Spleen (tissue), 11 donors: Measurements from ENCODE around the gene ZNF469. TPM values are rescaled to one million over a fixed set of nuclear protein-coding genes. Genes with fewer than 3 reads are reported as not detected.

Experiments
- DNase-seq: peaks from one replicate; pipeline ENCODE4 v3.0.0-alpha.2; 2020
- H3K27ac ChIP-seq, 8 donors: fragments of 200-600 bp; sonication (generic) in 7 of 8; 1 replicate in 4 of 8; 2 replicates in 4 of 8; pipeline versions ENCODE4 v1.5.0 to v1.8.0; 2016 to 2021; ENCODE audit warnings: inconsistent platforms in 4 of 8, mild to moderate bottlenecking in 4 of 8, moderate library complexity in 1 of 8
- H3K27me3 ChIP-seq, 7 donors: fragments of 200-600 bp; sonication (generic) in 6 of 7; replicated peaks in 1 of 7; 1 replicate in 4 of 7; 2 replicates in 3 of 7; pipeline versions ENCODE4 v1.5.0 to v1.8.0; 2016 to 2021; ENCODE audit warnings: inconsistent platforms in 3 of 7, mild to moderate bottlenecking in 1 of 7
- H3K36me3 ChIP-seq, 6 donors: fragments of 200-600 bp; sonication (generic) in 5 of 6; 1 replicate in 4 of 6; 2 replicates in 2 of 6; pipeline versions ENCODE4 v1.5.0 to v1.8.0; 2016 to 2021; ENCODE audit warnings: inconsistent platforms in 2 of 6
- H3K4me1 ChIP-seq, 6 donors: fragments of 200-600 bp; sonication (generic) in 5 of 6; 1 replicate in 3 of 6; 2 replicates in 3 of 6; pipeline versions ENCODE4 v1.5.0 to v1.8.0; 2016 to 2021; ENCODE audit warnings: inconsistent platforms in 3 of 6
- H3K4me3 ChIP-seq, 8 donors: fragments of 200-600 bp; sonication (generic) in 7 of 8; 1 replicate in 4 of 8; 2 replicates in 4 of 8; pipeline versions ENCODE4 v1.5.0 to v1.8.0; 2016 to 2021; ENCODE audit warnings: inconsistent platforms in 4 of 8, mild to moderate bottlenecking in 4 of 8, moderate library complexity in 2 of 8
- H3K9me3 ChIP-seq, 8 donors: fragments of 200-600 bp; sonication (generic) in 7 of 8; 1 replicate in 4 of 8; 2 replicates in 4 of 8; pipeline versions ENCODE4 v1.5.0 to v1.8.0; 2016 to 2021; ENCODE audit warnings: inconsistent platforms in 4 of 8
- POLR2A ChIP-seq, 3 donors: fragments of 450-650 bp; IDR thresholded peaks; one replicate each; pipeline ENCODE4 v1.5.1; 2017; ENCODE audit warnings: antibody characterized with exemption in 3 of 3, mild to moderate bottlenecking in 1 of 3
- POLR2AphosphoS5 ChIP-seq, 3 donors: sonication (generic); formaldehyde crosslinking; IDR thresholded peaks; one replicate each; pipeline ENCODE4 v1.5.1; 2017; ENCODE audit warnings: antibody characterized with exemption in 3 of 3
- WGBS, 5 donors: extraction: QIAGEN DNeasy Blood & Tissue Kit in 3 of 5; methylation state at CpG; one replicate each; pipeline versions ENCODE4 v1.1.5 to v1.1.7; 2013 to 2018; 5-methylcytosine and 5-hydroxymethylcytosine counted together
- intact Hi-C: fragments of 100-400 bp; cut with DNase I; formaldehyde crosslinking; loops from one replicate; pipeline ENCODE4 v1.15.0; 2023; ENCODE audit warnings: low total_unique reads
- polyA plus RNA-seq, 3 donors: library from polyadenylated mRNA; stranded (reverse); fragments of 200-250 nt; gene quantifications; one replicate each; pipeline ENCODE4 v1.2.1, GENCODE V29; 2013
- total RNA-seq, 7 donors: library from RNA; depleted of rRNA in 3 of 7; stranded (reverse); fragments of >200 nt in 3 of 7; fragmentation: NEBNext Ultra II Directional in 4 of 7; extraction: Animal tissue kit (Norgen Biotek cat#: 25700) in 4 of 7; gene quantifications; one replicate each; pipeline versions ENCODE4 v1.1.0 to v1.2.1, GENCODE V29; 2016 to 2021
- TF ChIP-seq, protein P1 (sequence below), 11 experiments: fragments of 200-600 bp in 7 of 11; fragments of 450-650 bp in 4 of 11; sonication (generic) in 4 of 11; IDR thresholded peaks in 8 of 11; conservative IDR thresholded peaks in 3 of 11; 1 replicate in 7 of 11; 2 replicates in 4 of 11; pipeline versions ENCODE4 v1.4.0 to v1.8.0; 2016 to 2021; ENCODE audit warnings: antibody characterized with exemption in 11 of 11, inconsistent platforms in 4 of 11, mild to moderate bottlenecking in 1 of 11
- donor health status: healthy with polysubstance abuse.
- donor health status: DM: no; HTN: no; CAD: no; lungs with moderate emphysema.
- donor health status: DM: no; HTN: no; CAD: no.
- donor health status: Bipolar disorder and iron deficiency.
- donor health status: healthy.
- donor health status: DM: no; HTN: no; CAD: no.
- donor health status: DM: yes; HTN: yes; CAD: no.

ZNF469 gene
- total and polyA plus RNA-seq, 10 donors: 0.27 to 8.0 (median 3.3) TPM

DNA sequence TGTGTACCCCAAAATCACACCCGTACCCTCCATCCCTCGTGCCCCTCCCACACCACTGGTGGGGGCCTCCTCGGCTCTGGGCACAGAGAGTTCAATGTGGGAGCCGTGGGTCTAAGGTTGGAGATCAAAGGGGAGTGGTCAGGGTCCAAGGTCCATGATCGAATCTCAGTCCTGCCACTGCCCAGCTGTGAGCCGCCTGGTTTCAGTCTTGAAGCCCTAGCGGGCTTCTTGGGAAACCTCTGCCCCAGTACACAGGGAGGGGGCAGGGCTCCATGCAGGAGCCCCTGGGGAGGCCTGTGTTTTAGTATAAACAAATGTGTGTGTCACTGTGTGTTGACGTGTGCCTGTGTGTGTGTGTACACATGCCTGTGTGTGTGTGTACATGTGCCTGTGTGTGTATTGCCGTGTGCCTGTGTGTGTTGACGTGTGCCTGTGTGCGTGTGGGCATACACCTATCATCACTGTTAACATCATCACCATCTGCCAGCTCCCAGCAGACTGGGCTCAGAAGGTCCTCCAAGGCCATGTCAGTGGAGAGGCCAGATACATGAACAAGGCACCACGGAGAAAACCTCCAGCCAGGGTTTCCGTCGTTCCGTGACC lies 26.5 kb upstream of the ZNF469 start:
- Histone ChIP-seq H3K4me3 (no peak overlapping the region), H3K36me3 (no peaks in the 10 kb centered on the region), H3K9me3 (peaks cover 0 to 2% (median 0%) of the 10 kb centered on the region in 8 donors), H3K27me3 (peaks cover 0 to 14% (median 0%) of the 10 kb centered on the region in 7 donors), H3K4me1 (peaks cover 0 to 6% (median 0%) of the 10 kb centered on the region in 6 donors), H3K27ac (no peak overlapping the region)
- intact Hi-C loops: no loop called here
- peak; percentile 61 for DNase-seq
- TF ChIP-seq, protein P1, sequence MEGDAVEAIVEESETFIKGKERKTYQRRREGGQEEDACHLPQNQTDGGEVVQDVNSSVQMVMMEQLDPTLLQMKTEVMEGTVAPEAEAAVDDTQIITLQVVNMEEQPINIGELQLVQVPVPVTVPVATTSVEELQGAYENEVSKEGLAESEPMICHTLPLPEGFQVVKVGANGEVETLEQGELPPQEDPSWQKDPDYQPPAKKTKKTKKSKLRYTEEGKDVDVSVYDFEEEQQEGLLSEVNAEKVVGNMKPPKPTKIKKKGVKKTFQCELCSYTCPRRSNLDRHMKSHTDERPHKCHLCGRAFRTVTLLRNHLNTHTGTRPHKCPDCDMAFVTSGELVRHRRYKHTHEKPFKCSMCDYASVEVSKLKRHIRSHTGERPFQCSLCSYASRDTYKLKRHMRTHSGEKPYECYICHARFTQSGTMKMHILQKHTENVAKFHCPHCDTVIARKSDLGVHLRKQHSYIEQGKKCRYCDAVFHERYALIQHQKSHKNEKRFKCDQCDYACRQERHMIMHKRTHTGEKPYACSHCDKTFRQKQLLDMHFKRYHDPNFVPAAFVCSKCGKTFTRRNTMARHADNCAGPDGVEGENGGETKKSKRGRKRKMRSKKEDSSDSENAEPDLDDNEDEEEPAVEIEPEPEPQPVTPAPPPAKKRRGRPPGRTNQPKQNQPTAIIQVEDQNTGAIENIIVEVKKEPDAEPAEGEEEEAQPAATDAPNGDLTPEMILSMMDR (IDR thresholded peaks at IDR 0.05 in 8 of 11, conservative IDR thresholded peaks at IDR 0.05 in 3 of 11): no peak
- 79 to 89% (median 86%) methylated on average over 15 of the region's 15 CpGs for WGBS, 5 donors

DNA sequence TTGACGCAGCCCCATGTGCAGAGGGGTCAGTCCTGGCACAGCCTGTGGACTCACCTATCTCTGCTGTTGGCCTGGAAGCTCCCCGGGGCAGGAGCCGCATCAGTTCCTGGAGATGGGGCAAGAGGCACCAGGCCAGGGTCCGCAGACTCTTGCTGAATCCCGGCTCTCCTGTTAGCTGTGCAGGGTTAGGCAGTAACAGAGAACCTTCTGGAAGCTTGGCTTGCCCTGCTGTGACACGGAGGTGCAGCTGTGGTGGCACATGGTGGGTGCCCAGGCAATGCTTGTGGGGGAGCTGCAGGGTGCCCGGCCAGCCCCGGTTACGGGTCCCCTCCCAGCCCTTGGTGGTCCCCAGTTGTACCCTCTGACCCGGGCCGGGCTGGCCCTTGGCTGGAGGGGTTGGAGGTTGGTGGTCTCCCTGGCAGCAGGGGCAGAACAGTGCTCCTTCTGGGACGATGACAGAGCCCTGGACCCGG lies 26.0 kb upstream of the ZNF469 start:
- 87 to 92% (median 90%) methylated on average over 8 to 13 of the region's 13 CpGs for WGBS, 5 donors

DNA sequence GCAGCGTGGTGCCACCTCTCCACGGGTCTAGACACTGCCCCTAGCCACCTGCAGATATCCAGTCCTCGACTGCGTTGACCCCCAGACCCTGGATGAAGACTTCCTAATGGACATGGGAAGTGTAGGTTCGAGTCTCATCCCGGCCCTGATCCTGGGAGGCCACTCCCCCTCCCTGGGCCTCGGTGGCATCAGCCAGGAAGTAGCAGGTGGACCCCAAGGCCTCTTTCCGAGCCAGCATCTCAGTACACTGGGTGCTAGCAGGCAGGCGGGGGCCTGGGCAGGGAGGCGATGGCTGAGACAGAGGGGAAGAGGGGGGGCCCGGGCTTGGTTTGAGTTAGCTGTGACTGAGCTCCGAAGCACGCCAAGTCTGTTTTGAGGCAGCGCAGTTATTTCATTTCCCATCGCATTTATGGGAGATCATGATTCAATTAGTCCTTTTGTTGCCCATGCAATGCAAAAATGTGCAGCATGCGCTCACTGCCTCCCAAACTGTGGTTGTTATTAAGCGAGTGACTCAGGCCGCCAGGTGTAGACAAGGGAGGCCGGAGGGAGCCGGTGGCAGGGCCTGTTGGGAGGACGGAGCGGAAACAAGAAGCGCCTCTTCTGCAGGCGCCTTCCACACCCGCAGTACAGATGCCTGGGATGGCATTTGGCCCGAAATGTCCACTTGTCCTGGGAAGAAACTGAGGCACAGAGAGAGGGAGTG lies 25.3 kb upstream of the ZNF469 start:
- Histone ChIP-seq H3K27ac (no peak overlapping the region), H3K36me3 (no peaks in the 10 kb centered on the region), H3K4me1 (peaks cover 0 to 6% (median 0%) of the 10 kb centered on the region in 6 donors), H3K27me3 (peaks cover 0 to 14% (median 0%) of the 10 kb centered on the region in 7 donors), H3K4me3 (no peak overlapping the region), H3K9me3 (peaks cover 0 to 15% (median 8%) of the 10 kb centered on the region in 8 donors)
- DNase-seq: peak; percentile 59
- no peak for TF ChIP-seq POLR2A (IDR thresholded peaks at IDR 0.05)
- no peak for TF ChIP-seq POLR2AphosphoS5 (IDR thresholded peaks at IDR 0.05)
- TF ChIP-seq, protein P1 (IDR thresholded peaks at IDR 0.05 in 8 of 11, conservative IDR thresholded peaks at IDR 0.05 in 3 of 11): no peak
- WGBS, 5 donors: 89 to 94% (median 91%) methylated on average over 21 to 26 of the region's 26 CpGs
- intact Hi-C loops: no loop called here

More for the DNA sequence above, 26.0 kb upstream of the ZNF469 start:
- Histone ChIP-seq H3K4me1 (peaks cover 0 to 6% (median 0%) of the 10 kb centered on the region in 6 donors), H3K27ac (no peak overlapping the region), H3K4me3 (no peak overlapping the region), H3K36me3 (no peaks in the 10 kb centered on the region), H3K27me3 (peaks cover 0 to 14% (median 0%) of the 10 kb centered on the region in 7 donors), H3K9me3 (peaks cover 0 to 7% (median under 1%) of the 10 kb centered on the region in 8 donors)
- TF ChIP-seq, protein P1 (IDR thresholded peaks at IDR 0.05 in 8 of 11, conservative IDR thresholded peaks at IDR 0.05 in 3 of 11): no peak
- no peak for TF ChIP-seq POLR2AphosphoS5 (IDR thresholded peaks at IDR 0.05)
- no peak for TF ChIP-seq POLR2A (IDR thresholded peaks at IDR 0.05)
- peak; percentile 53 for DNase-seq
- intact Hi-C loops: no loop called here

DNA sequence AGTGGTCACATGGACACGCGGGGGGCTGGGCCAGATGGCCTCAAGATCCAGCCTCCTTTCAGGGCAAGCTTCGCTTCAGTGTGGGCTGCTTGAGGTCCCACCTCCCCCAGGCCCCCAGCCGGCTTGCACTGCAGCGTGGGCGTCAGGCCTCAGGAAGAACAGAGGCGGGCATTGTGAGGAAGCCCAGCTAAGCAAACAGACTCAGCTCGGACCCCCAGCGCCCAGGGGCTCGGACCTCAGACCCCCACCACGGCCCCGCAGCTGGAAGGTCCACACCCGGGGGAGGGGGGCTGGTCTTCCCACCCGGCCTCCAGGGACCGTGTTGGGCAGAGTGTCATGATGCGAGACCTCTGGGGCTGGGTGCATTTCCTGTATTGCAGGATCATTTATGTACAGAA lies 24.7 kb upstream of the ZNF469 start:
- peak; percentile 59 for DNase-seq
- H3K27ac ChIP-seq: no peak overlapping the region
- intact Hi-C loops: no loop called here
- peaks cover 0 to 6% (median 0%) of the 10 kb centered on the region in 6 donors for H3K4me1 ChIP-seq
- H3K27me3 ChIP-seq: peaks cover 0 to 14% (median 0%) of the 10 kb centered on the region in 7 donors
- H3K4me3 ChIP-seq: no peak overlapping the region
- WGBS, 5 donors: 59 to 82% (median 70%) methylated on average over 14 to 16 of the region's 16 CpGs
- TF ChIP-seq POLR2AphosphoS5 (IDR thresholded peaks at IDR 0.05) (no peak), POLR2A (IDR thresholded peaks at IDR 0.05) (no peak)
- TF ChIP-seq, protein P1 (IDR thresholded peaks at IDR 0.05 in 8 of 11, conservative IDR thresholded peaks at IDR 0.05 in 3 of 11): no peak
- peaks cover 0 to 19% (median 13%) of the 10 kb centered on the region in 8 donors for H3K9me3 ChIP-seq
- no peaks in the 10 kb centered on the region for H3K36me3 ChIP-seq
